IPS-18c (cell line): Measurements from ENCODE around the gene AADAT.
"Not testable (repeated sequence)": the region's sequence is repeated elsewhere in the genome, so short reads cannot be mapped to it uniquely, and the experiment has no call there.

Experiments
- H3K4me3 ChIP-seq: 2 replicates; pipeline ENCODE4 v1.7.0; 2013; ENCODE audit warnings: low read depth, mild to moderate bottlenecking, low read length, moderate library complexity; ENCODE audit not compliant: insufficient read depth
- H3K9me3 ChIP-seq: one replicate; pipeline ENCODE4 v1.6.1; 2013; ENCODE audit warnings: mild to moderate bottlenecking, low read length, moderate library complexity; ENCODE audit not compliant: control insufficient read depth, insufficient read depth

The AADAT gene

DNA sequence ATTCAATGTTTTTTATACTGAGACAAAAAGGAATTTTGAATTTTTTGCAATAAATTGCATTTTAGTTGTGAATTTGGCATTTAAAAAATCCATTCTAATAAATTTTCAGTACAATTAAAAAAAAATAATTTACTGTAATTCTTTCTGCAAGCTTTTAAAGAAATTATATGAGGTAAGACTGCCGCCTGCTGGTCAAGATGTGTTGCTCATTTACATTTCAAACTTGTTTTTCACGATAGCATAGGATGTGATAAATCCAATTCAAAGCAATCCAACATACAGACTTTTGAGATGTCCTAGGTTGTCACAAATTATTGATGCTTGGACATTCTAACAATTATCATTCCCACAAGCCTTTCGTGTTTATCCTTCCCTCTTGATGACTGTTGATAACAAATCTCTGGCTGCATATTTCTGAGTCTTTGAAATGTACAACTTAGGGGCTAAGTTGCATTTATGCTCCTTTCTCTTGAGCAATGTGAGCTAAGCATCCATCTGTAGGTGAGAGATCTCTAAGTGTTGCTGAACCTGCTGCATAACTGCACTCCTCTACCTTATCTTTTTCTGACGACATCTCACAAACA is 41.9 kb downstream of the AADAT start:
- peaks cover 2% of the 10 kb centered on the region for H3K9me3 ChIP-seq

GRCh38 chr4:170046156-170046555 is 43.6 kb downstream of the AADAT start:
- not testable (repeated sequence) for H3K4me3 ChIP-seq, H3K9me3 ChIP-seq

More for the DNA sequence above, 41.9 kb downstream of the AADAT start:
- H3K4me3 ChIP-seq = no peak overlapping the region

- no peak overlapping the region for H3K4me3 ChIP-seq
- peaks cover 4% of the 10 kb centered on the region for H3K9me3 ChIP-seq
Observed at GRCh38 chr4:170040031-170040680, 49.6 kb downstream of the AADAT start.

DNA sequence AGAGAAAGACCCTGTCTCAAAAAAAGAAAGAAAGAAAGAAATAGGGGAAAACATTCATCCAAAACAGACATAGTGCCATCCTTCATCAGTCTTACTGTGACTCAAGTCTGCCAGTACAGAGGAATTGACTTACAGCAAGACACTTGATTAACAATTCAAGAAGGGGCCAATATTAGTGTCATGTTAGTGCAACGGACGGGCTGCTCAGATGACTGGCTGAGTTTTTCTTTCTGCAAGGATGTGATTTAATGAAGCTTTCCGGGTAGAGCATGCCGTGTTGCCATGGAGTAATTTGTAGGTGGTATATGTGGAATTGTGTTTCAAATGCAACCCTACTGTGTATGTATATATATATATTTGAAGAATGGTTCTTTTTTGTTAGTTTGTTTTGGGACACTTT is 51.0 kb downstream of the AADAT start:
- Histone ChIP-seq H3K9me3 (peaks cover 2% of the 10 kb centered on the region), H3K4me3 (no peak overlapping the region)

DNA sequence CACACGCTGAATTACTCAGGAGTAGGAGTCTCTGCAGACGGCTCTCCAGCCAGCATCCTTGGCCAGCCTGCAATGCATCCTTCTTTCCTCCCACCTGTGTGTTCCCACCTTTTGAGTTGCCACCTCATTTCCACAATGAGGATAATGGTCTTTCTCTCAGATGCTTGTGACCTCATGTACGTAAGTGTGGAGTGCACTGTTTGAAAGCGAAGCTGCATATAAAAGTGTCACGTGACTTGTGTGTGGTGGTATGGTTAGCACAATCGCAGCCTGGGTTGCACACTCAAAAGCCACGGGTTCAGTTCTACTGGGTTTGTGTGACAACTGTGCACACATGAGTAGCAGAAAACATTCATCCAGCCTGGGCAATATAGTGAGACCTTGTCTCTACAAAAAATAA is 51.5 kb downstream of the AADAT start:
- H3K4me3 ChIP-seq = no peak overlapping the region
- H3K9me3 ChIP-seq = peaks cover 2% of the 10 kb centered on the region

GRCh38 chr4:170037481-170037880 is 52.3 kb downstream of the AADAT start:
- Histone ChIP-seq H3K4me3 (no peak overlapping the region), H3K9me3 (peaks cover 2% of the 10 kb centered on the region)

GRCh38 chr4:170035845-170036244 is 53.9 kb downstream of the AADAT start:
- Histone ChIP-seq H3K4me3 (no peak overlapping the region), H3K9me3 (peaks cover 2% of the 10 kb centered on the region)

GRCh38 chr4:170035231-170035630 is 54.5 kb downstream of the AADAT start:
- Histone ChIP-seq H3K4me3 (no peak overlapping the region), H3K9me3 (peaks cover 2% of the 10 kb centered on the region)

- Histone ChIP-seq H3K9me3 (peaks cover 2% of the 10 kb centered on the region), H3K4me3 (no peak overlapping the region)
Observed at GRCh38 chr4:170033999-170034398, 55.8 kb downstream of the AADAT start.

- Histone ChIP-seq H3K4me3 (no peak overlapping the region), H3K9me3 (no peaks in the 10 kb centered on the region)
Observed at GRCh38 chr4:170030121-170030520, 59.6 kb downstream of the AADAT start.

DNA sequence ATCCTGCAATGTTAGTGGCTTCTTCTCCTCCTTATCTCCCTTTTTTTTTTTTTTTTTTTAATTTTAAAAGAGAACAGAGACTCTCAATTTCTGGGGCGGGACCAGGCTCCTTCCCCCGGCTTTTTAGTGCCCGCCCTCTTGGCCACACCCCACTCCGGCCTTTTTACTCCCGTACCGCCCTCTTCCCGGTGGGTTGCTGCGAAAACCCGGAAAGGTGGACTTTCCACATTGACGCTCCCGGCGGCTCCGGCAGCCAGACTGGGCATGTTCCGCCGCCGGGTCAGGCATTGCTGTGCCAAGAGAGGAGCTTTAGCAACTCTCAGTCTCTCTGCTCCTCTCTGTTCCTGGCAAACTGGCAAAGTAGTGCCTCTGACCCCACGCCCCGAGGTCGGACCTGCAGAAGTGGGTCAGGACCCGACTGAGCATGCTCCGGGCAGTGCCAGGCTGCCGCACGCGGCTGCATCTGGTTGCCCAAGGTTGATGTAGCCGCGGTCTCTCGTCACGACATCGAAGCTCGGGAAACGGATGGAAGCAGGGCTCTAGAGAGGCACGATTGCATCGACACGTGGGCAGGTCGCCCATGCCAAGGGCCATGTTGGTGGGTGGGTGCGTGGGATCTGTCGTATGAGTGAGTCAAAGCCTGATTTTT is 62.5 kb downstream of the AADAT start:
- Histone ChIP-seq H3K4me3 (peak overlapping the region; percentile 82), H3K9me3 (peaks cover 4% of the 10 kb centered on the region)

DNA sequence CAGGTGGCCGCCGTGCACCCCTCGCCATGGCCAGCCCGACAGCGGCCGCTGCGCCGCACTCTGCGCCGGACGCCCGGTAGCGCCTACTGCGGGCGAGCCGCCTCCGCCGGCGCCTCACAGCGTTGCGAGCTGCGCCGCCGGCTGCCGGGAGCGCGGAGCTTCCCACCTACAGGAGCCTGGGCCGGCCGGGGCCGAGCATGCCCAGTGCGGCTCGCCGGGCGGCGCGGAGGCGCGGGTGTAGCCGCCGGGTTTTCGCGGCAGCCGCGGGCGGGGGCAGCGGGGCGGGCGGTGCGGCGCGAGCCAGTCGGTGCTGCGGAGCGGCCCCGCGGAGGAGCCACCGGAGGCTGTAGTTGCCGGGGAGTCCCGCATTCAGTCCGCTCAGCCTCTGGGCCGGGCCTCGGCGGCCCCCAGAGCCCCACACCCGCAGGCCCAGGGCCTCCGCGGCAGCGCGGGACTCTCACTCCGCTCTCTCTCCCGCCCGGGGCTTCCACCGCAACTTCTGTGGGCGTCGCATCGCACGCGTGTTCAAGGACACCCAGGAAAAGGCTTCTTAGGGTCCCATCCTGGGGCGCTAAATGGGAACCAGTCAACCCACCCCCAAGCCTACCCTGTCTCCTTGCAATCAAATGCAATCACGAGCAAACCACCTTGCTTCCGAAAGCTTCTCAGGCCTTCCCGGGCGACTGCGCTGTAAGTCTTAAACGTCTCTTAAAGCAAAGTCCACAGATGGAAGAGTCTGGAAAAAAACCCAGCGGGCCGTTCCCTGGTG is 63.3 kb downstream of the AADAT start, which contains the start of gene MFAP3L:
Gene MFAP3L, minus strand, starts transcription at position 143 of the 769 bp plus-strand sequence. CDS start 20,518 bp downstream, outside the sequence.
- Histone ChIP-seq H3K9me3 (peaks cover 4% of the 10 kb centered on the region), H3K4me3 (peak within 1 kb of the TSS; percentile 82)

- peak overlapping the region; percentile 60 for H3K4me3 ChIP-seq
Observed at GRCh38 chr4:170025523-170026252, 64.1 kb downstream of the AADAT start.

GRCh38 chr4:170022211-170022610 is 67.5 kb downstream of the AADAT start:
- peaks cover 6% of the 10 kb centered on the region for H3K9me3 ChIP-seq

More at GRCh38 chr4:170025523-170026252, 64.1 kb downstream of the AADAT start:
- peaks cover 4% of the 10 kb centered on the region for H3K9me3 ChIP-seq

GRCh38 chr4:170017252-170017651 is 72.5 kb downstream of the AADAT start:
- Histone ChIP-seq H3K4me3 (no peak overlapping the region), H3K9me3 (peaks cover 2% of the 10 kb centered on the region)

More at GRCh38 chr4:170022211-170022610, 67.5 kb downstream of the AADAT start:
- H3K4me3 ChIP-seq = no peak overlapping the region

GRCh38 chr4:170015285-170015684 is 74.5 kb downstream of the AADAT start:
- Histone ChIP-seq H3K9me3 (peaks cover 2% of the 10 kb centered on the region), H3K4me3 (no peak overlapping the region)
